SH-SY5Y (cell line): ENCODE measurements around the gene KIAA1549.

Experiments used
- GATA2 ChIP-seq: IDR thresholded peaks from 2 replicates; pipeline ENCODE4 v1.6.1; 2011; ENCODE audit warnings: mild to moderate bottlenecking, low read depth, low read length
- GATA3 ChIP-seq: IDR thresholded peaks from 2 replicates; pipeline ENCODE4 v1.6.1; 2011; ENCODE audit warnings: low read depth, mild to moderate bottlenecking, low read length, moderate library complexity

The KIAA1549 gene

GRCh38 chr7:138876326-138876725, 104.9 kb downstream of the KIAA1549 start:
- TF ChIP-seq GATA3, result no peak
- TF ChIP-seq GATA2, result no peak

GRCh38 chr7:138875794-138876193, 105.4 kb downstream of the KIAA1549 start:
- TF ChIP-seq GATA2, result no peak
- no peak for TF ChIP-seq GATA3

- TF ChIP-seq GATA3 (no peak), GATA2 (no peak)
Observed at GRCh38 chr7:138873220-138873892, 107.8 kb downstream of the KIAA1549 start.

GRCh38 chr7:138872576-138872975, 108.6 kb downstream of the KIAA1549 start:
- TF ChIP-seq GATA2, result no peak
- no peak for TF ChIP-seq GATA3

GRCh38 chr7:138871814-138872090, 109.4 kb downstream of the KIAA1549 start:
- no peak for TF ChIP-seq GATA2

GRCh38 chr7:138871065-138871813, 110.0 kb downstream of the KIAA1549 start:
- TF ChIP-seq GATA3 (no peak), GATA2 (no peak)

- no peak for TF ChIP-seq GATA3
Observed at GRCh38 chr7:138869353-138869752, 111.8 kb downstream of the KIAA1549 start.

- TF ChIP-seq GATA2 (no peak), GATA3 (no peak)
Observed at GRCh38 chr7:138868711-138869110, 112.5 kb downstream of the KIAA1549 start.

- TF ChIP-seq GATA3 (no peak), GATA2 (no peak)
Observed at GRCh38 chr7:138867744-138868143, 113.4 kb downstream of the KIAA1549 start.

- TF ChIP-seq GATA3, result no peak
Observed at GRCh38 chr7:138866353-138866752, 114.8 kb downstream of the KIAA1549 start.

- TF ChIP-seq GATA3 (no peak), GATA2 (no peak)
Observed at GRCh38 chr7:138865843-138866242, 115.3 kb downstream of the KIAA1549 start.

GRCh38 chr7:138864667-138865066, 116.5 kb downstream of the KIAA1549 start:
- TF ChIP-seq GATA2, result no peak
- no peak for TF ChIP-seq GATA3

GRCh38 chr7:138863931-138864330, 117.3 kb downstream of the KIAA1549 start:
- no peak for TF ChIP-seq GATA2
- no peak for TF ChIP-seq GATA3

GRCh38 chr7:138861051-138861450, 120.1 kb downstream of the KIAA1549 start:
- no peak for TF ChIP-seq GATA2
- TF ChIP-seq GATA3, result no peak

- no peak for TF ChIP-seq GATA3
- TF ChIP-seq GATA2, result no peak
Observed at GRCh38 chr7:138857728-138858127, 123.5 kb downstream of the KIAA1549 start.
